NT2/D1 (cell line): ENCODE data around the gene FNDC3B.

Experiments
- YY1 ChIP-seq: IDR thresholded peaks from 2 replicates; pipeline ENCODE4 v1.6.1; 2011; ENCODE audit not compliant: insufficient read length, insufficient read depth
- ZNF274 ChIP-seq: IDR thresholded peaks from 2 replicates; pipeline ENCODE4 v1.6.1; 2011; ENCODE audit warnings: mild to moderate bottlenecking, low read depth, low read length

GRCh38 chr3:172325461-172325860 is 286.1 kb downstream of the FNDC3B start:
- TF ChIP-seq ZNF274: no peak
- no peak for TF ChIP-seq YY1
